ENCODE measurements around the gene DDIT4.
"Not testable (repeated sequence)": the region's sequence is repeated elsewhere in the genome, so short reads cannot be mapped to it uniquely, and the experiment has no call there.

DDIT4 gene

GRCh38 chr10:72273410-72274212 lies at the start of gene DDIT4:
DDIT4 (plus strand) TSS chr10:72273924; CDS start chr10:72274217, 293 bp downstream.
- peak; percentile 84 for DNase-seq (ENCODE audit: low read depth)

- DNase-seq (ENCODE audit: low read depth) = not testable (repeated sequence)
Observed at GRCh38 chr10:72224191-72224590, 49.5 kb upstream of the DDIT4 start.

DNA sequence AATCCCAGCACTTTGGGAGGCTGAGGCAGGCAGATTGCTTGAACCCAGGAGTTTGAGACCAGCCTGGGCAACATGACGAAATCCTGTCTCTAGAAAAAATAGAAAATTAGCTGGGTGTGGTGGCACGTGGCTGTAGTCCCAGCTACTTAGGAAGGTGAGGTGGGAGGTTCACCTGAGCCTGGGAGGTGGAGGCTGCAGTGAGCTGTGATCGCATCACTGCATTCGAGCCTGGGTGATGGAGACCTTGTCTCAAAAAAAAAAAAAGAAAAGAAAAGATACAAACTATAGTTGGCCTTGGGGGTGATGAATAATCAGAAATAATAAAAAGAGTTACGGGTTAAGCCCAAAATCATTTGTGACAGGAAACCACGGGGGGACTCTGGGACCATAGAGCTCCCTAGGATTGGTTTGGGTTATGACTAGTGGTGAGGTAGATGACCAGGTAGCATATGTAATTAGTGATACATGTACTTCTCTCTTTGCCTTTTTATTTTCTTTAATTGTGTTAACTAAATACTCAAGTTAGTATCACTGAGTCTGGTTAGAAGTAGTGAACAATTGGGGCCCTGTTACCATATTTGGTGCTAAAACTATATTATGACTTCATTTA lies 47.2 kb upstream of the DDIT4 start:
- no peak for DNase-seq (ENCODE audit: low read depth)

DNA sequence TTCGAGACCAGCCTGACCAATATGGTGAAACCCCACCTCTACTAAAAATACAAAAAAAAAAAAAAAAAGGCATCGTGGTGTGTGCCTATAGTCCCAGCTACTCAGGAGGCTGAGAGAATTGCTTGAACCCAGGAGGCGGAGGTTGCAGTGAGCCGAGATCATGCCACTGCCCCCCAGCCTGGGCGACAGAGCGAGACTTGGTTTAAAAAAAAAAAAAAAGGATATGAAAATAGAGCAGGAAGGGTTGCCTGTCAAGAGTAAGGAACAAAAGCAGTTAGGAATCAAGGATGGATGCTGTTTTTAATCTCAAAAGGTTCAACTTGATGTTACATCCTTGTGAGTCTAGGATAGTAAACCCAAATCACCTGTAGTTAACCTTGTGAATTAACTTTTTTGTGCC lies 45.9 kb upstream of the DDIT4 start:
- DNase-seq (ENCODE audit: low read depth) = no peak

- DNase-seq (ENCODE audit: low read depth) = no peak
Observed at GRCh38 chr10:72228318-72228751, 45.4 kb upstream of the DDIT4 start.

GRCh38 chr10:72229261-72230251 lies 44.2 kb upstream of the DDIT4 start:
- DNase-seq (ENCODE audit: low read depth) = no peak

DNA sequence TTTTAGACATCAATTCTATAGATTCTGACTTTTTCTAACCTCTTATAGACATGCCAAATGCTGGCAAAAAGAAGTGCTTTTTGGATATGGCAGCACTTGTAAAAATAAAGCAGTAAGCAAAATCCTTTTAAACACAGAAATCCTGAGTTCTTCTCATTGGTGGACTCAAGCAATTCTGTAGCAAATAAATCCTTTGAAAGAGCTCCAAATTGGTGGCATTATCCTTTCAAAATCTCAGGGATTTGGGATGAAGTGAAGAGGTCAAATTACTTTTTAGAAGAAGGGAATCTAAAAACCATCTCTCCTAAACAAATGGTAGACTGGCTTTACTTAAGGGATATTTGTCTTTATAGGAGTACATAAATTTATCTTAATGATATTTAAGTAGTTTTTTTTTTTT lies 40.1 kb upstream of the DDIT4 start:
- no peak for DNase-seq (ENCODE audit: low read depth)

DNA sequence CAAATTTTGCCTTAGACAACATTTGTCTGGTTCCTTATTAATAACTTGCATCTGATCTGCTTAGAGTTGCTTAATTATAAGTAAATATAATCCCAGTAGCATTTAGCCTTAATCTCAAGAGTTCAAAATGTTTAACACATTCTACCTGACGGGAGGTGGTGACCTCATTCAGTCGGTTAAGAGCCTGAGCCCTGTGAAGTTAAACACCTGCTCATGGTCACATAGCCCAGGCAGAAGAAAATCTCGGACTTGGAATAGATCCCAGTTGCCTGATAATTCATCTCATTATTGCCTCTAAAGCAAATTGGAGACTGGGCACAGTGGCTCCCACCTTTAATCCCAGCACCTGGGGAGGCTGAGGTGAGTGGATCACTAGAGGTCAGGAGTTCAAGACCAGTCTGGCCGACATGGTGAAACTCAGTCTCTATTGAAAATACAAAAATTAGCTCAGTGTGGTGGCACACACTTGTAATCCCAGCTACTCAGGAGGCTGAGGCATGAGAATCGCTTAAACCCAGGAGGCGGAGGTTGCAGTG lies 39.1 kb upstream of the DDIT4 start:
- DNase-seq (ENCODE audit: low read depth) = no peak

GRCh38 chr10:72235544-72236279 lies 38.0 kb upstream of the DDIT4 start:
- no peak for DNase-seq (ENCODE audit: low read depth)

- DNase-seq (ENCODE audit: low read depth) = no peak
Observed at GRCh38 chr10:72238392-72239175, 35.1 kb upstream of the DDIT4 start.

DNA sequence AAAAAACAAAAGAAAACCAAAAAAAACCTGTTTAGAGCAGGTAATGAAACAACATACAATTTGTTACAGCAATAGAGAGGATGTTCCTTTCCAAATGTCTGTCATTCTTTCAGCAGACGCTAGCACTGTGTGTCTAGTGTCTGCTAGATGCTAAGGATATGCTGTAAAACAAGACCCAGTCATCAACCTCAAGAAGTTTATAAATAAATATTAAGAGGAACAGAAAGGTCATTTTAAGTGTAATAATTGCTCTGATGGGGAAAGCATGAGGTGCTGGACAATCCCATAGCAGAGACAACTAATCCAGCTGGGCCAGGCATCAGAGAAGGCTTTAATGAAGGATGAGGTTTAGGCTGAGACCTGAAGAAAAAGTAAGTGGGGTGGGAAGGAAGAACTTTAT lies 34.3 kb upstream of the DDIT4 start:
- no peak for DNase-seq (ENCODE audit: low read depth)

DNA sequence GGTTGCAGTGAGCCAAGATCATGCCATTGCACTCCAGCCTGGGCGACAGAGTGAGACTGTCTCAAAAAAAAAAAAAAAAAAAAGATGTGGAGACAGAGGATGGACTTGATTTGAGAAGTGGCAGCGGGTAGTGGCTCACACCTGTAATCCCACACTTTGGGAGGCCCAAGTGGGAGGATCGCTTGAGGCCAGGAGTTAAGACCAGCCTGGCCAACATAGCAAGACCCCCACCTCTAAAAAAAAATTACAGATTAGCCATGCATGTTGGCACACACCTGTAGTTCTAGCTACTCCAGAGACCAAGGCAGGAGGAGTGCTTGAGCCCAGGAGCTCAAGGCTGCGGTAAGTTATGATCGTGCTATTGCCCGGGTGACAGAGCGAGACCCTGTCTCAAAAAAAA lies 33.4 kb upstream of the DDIT4 start:
- DNase-seq (ENCODE audit: low read depth) = no peak

DNA sequence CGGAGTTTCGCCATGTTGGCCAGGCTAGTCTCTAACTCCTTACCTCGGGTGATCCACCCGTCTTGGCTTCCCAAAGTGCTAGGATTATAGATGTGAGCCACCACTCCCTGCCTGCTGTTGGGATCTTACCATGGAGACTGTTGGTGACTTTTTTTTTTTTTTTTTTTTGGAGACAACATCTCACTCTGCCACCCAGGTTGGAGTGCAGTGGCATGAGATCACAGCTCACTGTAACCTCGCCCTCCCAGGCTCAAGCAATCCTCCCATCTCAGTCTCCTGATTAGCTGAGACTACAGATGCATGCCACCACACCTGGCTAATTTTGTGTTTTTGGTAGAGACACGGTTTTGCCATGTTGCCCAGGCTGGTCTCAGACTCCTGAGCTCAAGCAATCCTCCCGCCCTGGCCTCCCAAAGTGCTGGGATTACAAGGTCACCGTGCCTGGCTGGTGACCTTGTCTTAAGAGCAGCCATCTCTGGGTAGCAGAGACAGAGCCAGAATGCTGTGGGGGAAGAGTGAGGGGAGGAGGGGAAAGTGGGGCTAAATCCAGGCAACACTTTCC lies 32.0 kb upstream of the DDIT4 start:
- DNase-seq (ENCODE audit: low read depth) = no peak

DNA sequence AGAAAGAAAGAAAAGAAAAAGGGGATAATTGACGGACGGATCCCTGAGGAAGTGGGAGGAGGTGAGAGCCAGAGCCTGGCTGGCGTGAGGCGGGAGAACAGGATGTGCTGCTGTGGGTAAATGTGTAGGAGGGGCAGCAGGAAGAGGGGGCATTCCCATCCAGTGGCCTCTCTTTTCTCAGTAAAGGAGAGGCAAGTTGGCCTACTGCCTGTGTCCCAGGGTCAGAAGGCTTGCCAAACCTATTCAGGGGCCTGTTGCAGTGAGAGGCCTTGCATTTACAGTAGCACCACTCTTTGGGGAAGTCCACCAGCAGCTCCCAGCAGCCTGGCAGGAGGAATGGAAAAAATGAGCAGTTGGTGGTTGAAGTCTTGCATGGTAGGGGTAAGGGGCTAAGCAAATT lies 31.0 kb upstream of the DDIT4 start:
- no peak for DNase-seq (ENCODE audit: low read depth)

- peak; percentile 35 for DNase-seq (ENCODE audit: low read depth)
Observed at GRCh38 chr10:72243822-72244437, 29.8 kb upstream of the DDIT4 start.

DNA sequence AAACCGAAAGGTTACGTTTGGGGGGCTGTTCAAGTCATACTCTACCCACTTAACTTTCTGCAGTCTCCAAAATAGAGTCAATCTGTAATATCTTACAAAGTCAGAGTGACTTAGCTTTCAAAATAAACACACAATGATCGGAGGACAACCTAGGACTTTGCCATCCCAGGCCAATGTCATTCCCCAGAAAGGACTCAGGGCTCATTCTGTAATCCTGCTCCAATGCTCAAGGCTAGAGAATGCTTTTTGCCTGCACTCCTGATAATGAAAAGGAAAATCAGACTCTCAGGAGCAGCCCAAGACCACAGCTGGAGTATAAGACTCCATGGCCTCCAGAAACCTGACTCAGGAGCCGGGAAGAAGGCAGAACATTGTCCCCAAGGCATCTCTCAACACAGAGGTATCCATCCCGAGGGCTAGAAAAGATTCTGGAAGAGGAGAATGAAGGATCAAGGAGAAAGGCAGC lies 29.1 kb upstream of the DDIT4 start:
- no peak for DNase-seq (ENCODE audit: low read depth)

DNA sequence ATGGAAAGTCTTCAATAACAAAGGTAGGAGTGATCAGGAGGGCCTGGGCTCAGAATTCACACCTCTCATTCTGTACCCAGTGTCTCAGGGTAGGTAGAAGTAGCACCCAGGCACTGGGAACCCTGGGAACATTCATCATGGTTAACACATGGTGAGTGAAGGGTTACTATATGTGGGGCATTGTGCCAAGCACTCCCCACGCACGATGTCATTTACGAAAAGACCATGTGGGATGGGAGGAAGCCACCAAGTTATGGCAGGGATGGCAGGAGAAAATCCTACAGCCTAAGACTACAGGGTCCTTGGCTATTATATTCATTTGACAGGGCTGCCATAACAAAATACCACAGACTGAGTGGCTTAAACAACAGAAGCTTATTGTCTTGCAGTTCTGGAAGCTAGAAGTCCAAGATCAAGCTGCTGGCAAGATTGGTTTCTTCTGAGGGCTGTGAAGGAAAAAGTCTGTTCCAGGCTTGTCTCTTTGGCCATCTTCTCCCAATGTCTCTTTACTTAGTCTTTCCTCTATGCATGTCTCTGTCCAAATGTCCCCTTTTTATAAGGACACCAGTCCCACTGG lies 27.7 kb upstream of the DDIT4 start:
- no peak for DNase-seq (ENCODE audit: low read depth)

- no peak for DNase-seq (ENCODE audit: low read depth)
Observed at GRCh38 chr10:72248468-72249151, 25.1 kb upstream of the DDIT4 start.
